Osteocyte (in vitro differentiated cells): ENCODE data around the gene TPO. TPM values are rescaled to one million over a fixed set of nuclear protein-coding genes. Genes with fewer than 3 reads are reported as not detected.

Source experiments
- DNase-seq: peaks from one replicate; pipeline ENCODE4 v3.0.0; 2021; ENCODE audit warnings: mixed read lengths; ENCODE audit not compliant: unreplicated experiment; ENCODE audit errors: extremely low spot score
- H3K27ac Mint-ChIP-seq: one replicate; pipeline ENCODE4 v1.8.0; 2021; ENCODE audit warnings: mild to moderate bottlenecking, mixed read lengths; ENCODE audit not compliant: unreplicated experiment
- H3K27me3 Mint-ChIP-seq: one replicate; pipeline ENCODE4 v1.8.0; 2021; ENCODE audit warnings: mixed read lengths; ENCODE audit not compliant: unreplicated experiment
- H3K36me3 Mint-ChIP-seq: one replicate; pipeline ENCODE4 v1.8.0; 2021; ENCODE audit warnings: mixed read lengths; ENCODE audit not compliant: unreplicated experiment
- H3K4me1 Mint-ChIP-seq: one replicate; pipeline ENCODE4 v1.8.0; 2021; ENCODE audit warnings: mixed read lengths; ENCODE audit not compliant: unreplicated experiment
- H3K4me3 Mint-ChIP-seq: one replicate; pipeline ENCODE4 v1.8.0; 2021; ENCODE audit warnings: mild to moderate bottlenecking, moderate library complexity, mixed read lengths; ENCODE audit not compliant: unreplicated experiment
- H3K9me3 Mint-ChIP-seq: one replicate; pipeline ENCODE4 v1.8.0; 2021; ENCODE audit warnings: mixed read lengths; ENCODE audit not compliant: unreplicated experiment
- CTCF ChIP-seq: fragments of 200-600 bp; sonication (generic); IDR thresholded peaks from 2 replicates; pipeline ENCODE4 v1.5.0; 2021; ENCODE audit warnings: antibody characterized with exemption, mild to moderate bottlenecking, moderate library complexity
- total RNA-seq: library from RNA; stranded (reverse); gene quantifications from 2 replicates; pipeline ENCODE4 v1.2.1, GENCODE V29; 2021

Gene TPO
- total RNA-seq, 1 donor from 2014 or later = not detected

GRCh38 chr2:1415501-1415900 is 2.2 kb downstream of the TPO start:
- Mint-ChIP-seq H3K9me3 (peaks cover 7% of the 10 kb centered on the region), H3K4me1 (no peaks in the 10 kb centered on the region), H3K27ac (no peak overlapping the region)

DNA sequence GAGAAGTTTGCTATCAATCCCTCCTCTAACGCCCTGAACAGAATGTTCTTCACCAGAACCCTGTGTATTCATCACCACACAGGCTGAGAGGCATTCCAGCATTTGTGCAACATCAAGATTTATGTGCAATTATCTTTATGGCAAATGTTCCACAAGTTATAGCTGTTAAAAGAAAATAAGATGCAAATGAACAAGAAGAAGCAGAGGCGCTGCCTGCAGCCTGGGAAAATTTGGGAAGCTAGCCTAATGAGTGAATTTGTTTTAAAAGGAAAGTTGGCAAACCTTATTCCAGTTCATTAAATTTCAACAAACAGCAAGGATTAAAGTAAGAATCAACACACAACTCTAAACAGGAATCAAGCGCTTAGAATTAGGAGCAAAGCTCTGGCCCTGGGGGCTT is 5.3 kb downstream of the TPO start:
- H3K4me3 Mint-ChIP-seq = no peak overlapping the region
- no peaks in the 10 kb centered on the region for H3K27me3 Mint-ChIP-seq
- H3K4me1 Mint-ChIP-seq = no peaks in the 10 kb centered on the region
- no peak for DNase-seq
- no peak overlapping the region for H3K27ac Mint-ChIP-seq
- H3K36me3 Mint-ChIP-seq = no peaks in the 10 kb centered on the region
- TF ChIP-seq CTCF = no peak
- peaks cover 7% of the 10 kb centered on the region for H3K9me3 Mint-ChIP-seq

More at GRCh38 chr2:1415501-1415900, 2.2 kb downstream of the TPO start:
- no peaks in the 10 kb centered on the region for H3K27me3 Mint-ChIP-seq
- DNase-seq = no peak
- no peaks in the 10 kb centered on the region for H3K36me3 Mint-ChIP-seq
- TF ChIP-seq CTCF = no peak
- H3K4me3 Mint-ChIP-seq = no peak overlapping the region

DNA sequence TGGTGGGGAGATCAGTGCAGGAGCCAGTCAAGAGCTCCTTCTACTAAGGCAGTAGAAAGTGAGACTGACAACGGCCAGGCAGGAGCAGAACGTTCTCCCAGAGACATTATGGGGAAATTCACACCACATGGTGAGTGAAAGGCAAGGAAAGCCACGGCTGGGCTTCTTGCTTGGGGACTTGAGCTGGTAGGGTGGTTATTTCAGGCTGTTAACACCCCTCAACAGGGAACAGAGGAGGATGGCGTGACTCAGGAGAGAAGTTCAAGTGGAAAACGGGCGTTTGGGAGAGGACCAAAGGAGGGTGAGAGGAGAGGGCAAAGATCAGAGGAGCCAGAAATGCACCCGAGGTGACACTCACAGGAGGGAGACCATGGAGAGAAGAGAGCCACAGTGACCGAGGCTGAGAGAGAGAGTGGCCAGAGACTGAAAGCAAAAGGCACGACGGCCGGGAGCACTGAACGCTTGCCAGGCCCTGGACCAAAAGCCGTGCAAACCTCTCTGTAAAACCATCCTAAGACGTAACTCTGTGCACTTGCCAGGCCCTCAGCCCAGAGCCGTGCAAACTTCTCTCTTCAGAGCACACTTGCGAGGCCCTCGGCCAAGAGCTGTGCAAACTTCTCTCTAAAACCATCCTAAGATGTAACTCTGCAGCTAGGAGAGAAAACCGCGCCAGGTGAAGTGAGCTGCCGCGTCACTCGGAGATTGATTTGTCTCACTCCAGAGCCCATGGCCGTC is 7.7 kb downstream of the TPO start:
- no peak for TF ChIP-seq CTCF
- Mint-ChIP-seq H3K27me3 (no peaks in the 10 kb centered on the region), H3K4me1 (no peaks in the 10 kb centered on the region), H3K27ac (no peak overlapping the region), H3K4me3 (no peak overlapping the region), H3K36me3 (no peaks in the 10 kb centered on the region), H3K9me3 (peaks cover 14% of the 10 kb centered on the region)
- no peak for DNase-seq

- H3K27ac Mint-ChIP-seq = no peak overlapping the region
- no peaks in the 10 kb centered on the region for H3K4me1 Mint-ChIP-seq
- peaks cover 14% of the 10 kb centered on the region for H3K9me3 Mint-ChIP-seq
- no peak for TF ChIP-seq CTCF
- H3K4me3 Mint-ChIP-seq = no peak overlapping the region
- H3K27me3 Mint-ChIP-seq = no peaks in the 10 kb centered on the region
- no peaks in the 10 kb centered on the region for H3K36me3 Mint-ChIP-seq
- DNase-seq = no peak
These were observed 8.5 kb downstream of the TPO start for GRCh38 chr2:1421731-1422130.

DNA sequence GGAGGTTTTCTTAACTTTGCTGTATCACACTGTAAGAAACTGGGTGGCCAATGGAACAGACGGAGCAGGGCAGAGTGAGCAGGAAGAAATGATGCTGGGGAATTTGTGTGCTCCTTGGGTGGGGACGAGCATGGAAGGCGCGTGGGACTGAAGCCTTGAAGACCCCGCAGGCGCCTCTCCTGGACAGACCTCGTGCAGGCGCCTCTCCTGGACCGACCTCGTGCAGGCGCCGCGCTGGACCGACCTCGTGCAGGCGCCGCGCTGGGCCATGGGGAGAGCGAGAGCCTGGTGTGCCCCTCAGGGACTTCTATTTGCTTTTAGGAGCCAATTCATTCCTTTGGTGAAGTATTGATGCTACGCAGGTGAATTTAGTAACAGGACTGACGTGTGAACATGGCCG is 8.9 kb downstream of the TPO start:
- Mint-ChIP-seq H3K36me3 (no peaks in the 10 kb centered on the region), H3K9me3 (peaks cover 14% of the 10 kb centered on the region), H3K4me1 (no peaks in the 10 kb centered on the region), H3K27me3 (no peaks in the 10 kb centered on the region), H3K4me3 (no peak overlapping the region), H3K27ac (no peak overlapping the region)
- TF ChIP-seq CTCF = no peak
- DNase-seq = no peak
